ENCODE results near the gene OR10X1. TPM values are rescaled to one million over a fixed set of nuclear protein-coding genes. Genes with fewer than 3 reads are reported as not detected.

The OR10X1 gene
- polyA plus RNA-seq, 1 donor from 2014 or later = not detected

- Histone ChIP-seq H3K9ac (ENCODE audit: low read length) (no peak overlapping the region), H3K36me3 (ENCODE audit: insufficient read depth, low read length) (no peaks in the 10 kb centered on the region), H3K9me3 (ENCODE audit: low read length) (no peaks in the 10 kb centered on the region), H3F3A (ENCODE audit: insufficient read depth, low read length, poor library complexity, severe bottlenecking) (no peaks in the 10 kb centered on the region), H4K20me1 (ENCODE audit: insufficient read depth) (no peaks in the 10 kb centered on the region), H3K27ac (ENCODE audit: low read length) (no peak overlapping the region), H2AFZ (ENCODE audit: low read depth, low read length) (no peak overlapping the region), H3K4me2 (ENCODE audit: low read length) (no peak overlapping the region), H3K27me3 (ENCODE audit: insufficient read depth, low read depth, low read length) (no peaks in the 10 kb centered on the region), H3K79me2 (replicated peaks; ENCODE audit: insufficient read depth, low read length) (no peaks in the 10 kb centered on the region), H3K9me2 (ENCODE audit: insufficient read depth, low read length) (no peaks in the 10 kb centered on the region), H3K4me3 (ENCODE audit: low read length) (no peak overlapping the region)
- TF ChIP-seq MXI1 (conservative IDR thresholded peaks at IDR 0.05; ENCODE audit: poor library complexity, severe bottlenecking) (no peak), RAD21 (conservative IDR thresholded peaks at IDR 0.05) (no peak), CTCF (IDR thresholded peaks at IDR 0.05; ENCODE audit: poor library complexity, severe bottlenecking) (no peak), REST (IDR thresholded peaks at IDR 0.05; ENCODE audit: borderline replicate concordance) (no peak), EZH2 (IDR thresholded peaks at IDR 0.05; ENCODE audit: borderline replicate concordance, insufficient read depth, low read length, poor library complexity, severe bottlenecking) (no peak), TAF1 (IDR thresholded peaks at IDR 0.05; ENCODE audit: low read depth) (no peak), SMC3 (conservative IDR thresholded peaks at IDR 0.05; ENCODE audit: poor library complexity) (no peak), POLR2AphosphoS5 (IDR thresholded peaks at IDR 0.05) (no peak), EP300 (conservative IDR thresholded peaks at IDR 0.05; ENCODE audit: poor library complexity, severe bottlenecking) (no peak)
Observed at GRCh38 chr1:158547533-158547932, 32.2 kb downstream of the OR10X1 start.

- Histone ChIP-seq H4K20me1 (ENCODE audit: insufficient read depth) (no peaks in the 10 kb centered on the region), H3K9ac (ENCODE audit: low read length) (no peak overlapping the region), H3K79me2 (replicated peaks; ENCODE audit: insufficient read depth, low read length) (no peaks in the 10 kb centered on the region), H3K27me3 (ENCODE audit: insufficient read depth, low read depth, low read length) (no peaks in the 10 kb centered on the region), H3F3A (ENCODE audit: insufficient read depth, low read length, poor library complexity, severe bottlenecking) (no peaks in the 10 kb centered on the region), H2AFZ (ENCODE audit: low read depth, low read length) (no peak overlapping the region), H3K9me3 (ENCODE audit: low read length) (no peaks in the 10 kb centered on the region), H3K4me2 (ENCODE audit: low read length) (no peak overlapping the region), H3K4me3 (ENCODE audit: low read length) (no peak overlapping the region), H3K9me2 (ENCODE audit: insufficient read depth, low read length) (no peaks in the 10 kb centered on the region), H3K36me3 (ENCODE audit: insufficient read depth, low read length) (no peaks in the 10 kb centered on the region), H3K27ac (ENCODE audit: low read length) (no peak overlapping the region)
- no peak for TF ChIP-seq MXI1 (conservative IDR thresholded peaks at IDR 0.05; ENCODE audit: poor library complexity, severe bottlenecking)
- TF ChIP-seq RAD21 (conservative IDR thresholded peaks at IDR 0.05) = no peak
- no peak for TF ChIP-seq POLR2AphosphoS5 (IDR thresholded peaks at IDR 0.05)
- no peak for TF ChIP-seq EZH2 (IDR thresholded peaks at IDR 0.05; ENCODE audit: borderline replicate concordance, insufficient read depth, low read length, poor library complexity, severe bottlenecking)
- TF ChIP-seq EP300 (conservative IDR thresholded peaks at IDR 0.05; ENCODE audit: poor library complexity, severe bottlenecking) = no peak
- TF ChIP-seq REST (IDR thresholded peaks at IDR 0.05; ENCODE audit: borderline replicate concordance) = no peak
- TF ChIP-seq CTCF (IDR thresholded peaks at IDR 0.05; ENCODE audit: poor library complexity, severe bottlenecking) = no peak
- no peak for TF ChIP-seq SMC3 (conservative IDR thresholded peaks at IDR 0.05; ENCODE audit: poor library complexity)
- no peak for TF ChIP-seq TAF1 (IDR thresholded peaks at IDR 0.05; ENCODE audit: low read depth)
Observed at GRCh38 chr1:158537609-158538008, 42.1 kb downstream of the OR10X1 start.

Measured in neural cell (in vitro differentiated cells).